Smooth muscle cell (in vitro differentiated cells): ENCODE measurements around the gene CHD3. TPM values are rescaled to one million over a fixed set of nuclear protein-coding genes. Genes with fewer than 3 reads are reported as not detected.

Experiments used
- DNase-seq: peaks from one replicate; lab custom pipeline; 2025; ENCODE audit not compliant: unreplicated experiment; lab: John Stamatoyannopoulos, UW
- H2AFZ ChIP-seq: fragments of 200-600 bp; sonication (generic); 2 replicates; pipeline ENCODE4 v1.6.0; 2016; ENCODE audit warnings: antibody characterized with exemption, low read depth, mild to moderate bottlenecking
- H3F3A ChIP-seq: fragments of 200-600 bp; sonication (generic); 2 replicates; pipeline ENCODE4 v1.6.0; 2017; ENCODE audit warnings: antibody characterized with exemption, low read depth
- H3K27ac ChIP-seq: fragments of 200-600 bp; sonication (generic); 2 replicates; pipeline ENCODE4 v1.5.1; 2016; ENCODE audit warnings: low read depth, mild to moderate bottlenecking
- H3K27me3 ChIP-seq: fragments of 200-600 bp; sonication (generic); 2 replicates; pipeline ENCODE4 v1.6.1; 2016; ENCODE audit warnings: low read depth, mild to moderate bottlenecking
- H3K36me3 ChIP-seq: fragments of 200-600 bp; sonication (generic); 2 replicates; pipeline ENCODE4 v1.5.1; 2016; ENCODE audit warnings: low read depth
- H3K4me1 ChIP-seq: fragments of 200-600 bp; sonication (generic); 2 replicates; pipeline ENCODE4 v1.5.1; 2016; ENCODE audit warnings: low read depth
- H3K4me2 ChIP-seq: fragments of 200-600 bp; sonication (generic); 2 replicates; pipeline ENCODE4 v1.6.0; 2016; ENCODE audit warnings: mild to moderate bottlenecking
- H3K4me3 ChIP-seq: fragments of 200-600 bp; sonication (generic); 2 replicates; pipeline ENCODE4 v1.5.1; 2016; ENCODE audit warnings: mild to moderate bottlenecking
- H3K79me2 ChIP-seq: fragments of 200-600 bp; sonication (generic); 2 replicates; pipeline ENCODE4 v1.6.0; 2016; ENCODE audit warnings: low read depth, mild to moderate bottlenecking
- H3K9ac ChIP-seq: fragments of 200-600 bp; sonication (generic); 2 replicates; pipeline ENCODE4 v1.6.0; 2016; ENCODE audit warnings: low read depth
- H3K9me3 ChIP-seq: fragments of 200-600 bp; sonication (generic); replicated peaks from 2 replicates; pipeline ENCODE4 v1.5.1; 2016; ENCODE audit warnings: low read depth
- H4K20me1 ChIP-seq: fragments of 200-600 bp; sonication (generic); 2 replicates; pipeline ENCODE4 v1.6.0; 2016; ENCODE audit warnings: low read depth
- WGBS: methylation state at CpG from one replicate; pipeline ENCODE4 v1.1.7; 2016; ENCODE audit warnings: low lambda C conversion rate; 5-methylcytosine and 5-hydroxymethylcytosine counted together
- polyA plus RNA-seq: library from polyadenylated mRNA; unstranded; fragments of >200 nt; fragmentation: Nextera tagmentation; extraction: Ambion mirVana; gene quantifications from 2 replicates; pipeline ENCODE4 v1.2.1, GENCODE V29; 2016
- total RNA-seq: library from RNA; depleted of rRNA; stranded (reverse); fragments of >200 nt; gene quantifications from 2 replicates; pipeline ENCODE4 v1.2.3, GENCODE V29; 2014
- TF ChIP-seq, protein P1 (sequence below): fragments of 200-600 bp; sonication (generic); IDR thresholded peaks from 2 replicates; pipeline ENCODE4 v1.5.1; 2017; ENCODE audit warnings: borderline replicate concordance, mild to moderate bottlenecking, antibody characterized with exemption; ENCODE audit not compliant: insufficient read depth, poor library complexity, severe bottlenecking

CHD3 gene
- total and polyA plus RNA-seq, 2 experiments from 2014 or later, result 16.3 to 34.9 TPM

DNA sequence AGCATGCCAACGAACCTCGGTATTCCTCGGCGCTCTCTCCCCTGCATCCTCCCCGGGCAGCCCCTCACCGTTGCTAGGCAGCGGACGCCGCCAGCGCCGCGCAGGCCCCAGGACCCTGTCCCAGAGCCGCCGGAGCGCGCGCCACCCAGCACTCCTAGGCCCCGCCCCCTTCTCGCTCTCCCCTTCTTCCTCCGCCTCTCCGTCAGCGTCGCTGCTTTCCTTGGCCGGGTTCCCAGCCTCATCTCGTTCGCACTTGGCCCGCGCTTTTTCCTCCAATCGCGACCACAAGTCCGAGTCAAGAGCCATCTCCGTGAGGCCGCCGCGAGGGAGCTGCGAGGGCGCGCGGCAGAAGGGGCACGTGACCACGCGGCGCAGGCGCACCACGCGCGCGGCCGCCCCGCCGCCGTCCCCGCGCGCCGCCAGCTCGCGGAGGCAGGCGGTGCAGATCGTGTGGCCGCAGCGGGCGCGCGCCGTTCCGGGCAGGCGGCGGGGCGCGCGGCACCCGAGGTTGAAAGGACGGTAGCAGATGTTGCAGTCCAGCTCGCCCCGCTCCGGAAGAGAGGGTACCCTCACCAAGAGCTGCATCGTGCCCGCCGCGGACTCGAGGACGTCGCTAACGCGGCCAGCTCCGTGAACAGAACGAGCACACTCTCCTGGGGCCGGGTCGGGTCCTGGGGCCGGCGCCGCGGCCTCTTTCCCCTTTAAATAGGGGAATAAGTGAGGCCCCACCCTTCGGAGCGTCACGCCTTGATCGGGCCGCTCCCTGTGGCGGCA, 27.2 kb downstream of the CHD3 start, which contains the start of gene RNF227:
TSS of gene RNF227 (minus strand) at position 679 of the 774 bp plus-strand sequence. CDS start at position 585, 94 bp downstream.
- H3K27ac ChIP-seq, result peak within 1 kb of the TSS; percentile 96
- H3K9ac ChIP-seq, result peak within 1 kb of the TSS; percentile 84
- H3K4me2 ChIP-seq, result peak within 1 kb of the TSS; percentile 82
- H3F3A ChIP-seq, result peaks cover 12% of the 10 kb centered on the region
- DNase-seq, result peak; percentile 86
- 1% methylated on average over 83 of the region's 100 CpGs for WGBS
- H2AFZ ChIP-seq, result peak within 1 kb of the TSS; percentile 81
- no peaks in the 10 kb centered on the region for H3K27me3 ChIP-seq
- H3K36me3 ChIP-seq, result no peaks in the 10 kb centered on the region
- H3K79me2 ChIP-seq, result no peaks in the 10 kb centered on the region
- TF ChIP-seq, protein P1, sequence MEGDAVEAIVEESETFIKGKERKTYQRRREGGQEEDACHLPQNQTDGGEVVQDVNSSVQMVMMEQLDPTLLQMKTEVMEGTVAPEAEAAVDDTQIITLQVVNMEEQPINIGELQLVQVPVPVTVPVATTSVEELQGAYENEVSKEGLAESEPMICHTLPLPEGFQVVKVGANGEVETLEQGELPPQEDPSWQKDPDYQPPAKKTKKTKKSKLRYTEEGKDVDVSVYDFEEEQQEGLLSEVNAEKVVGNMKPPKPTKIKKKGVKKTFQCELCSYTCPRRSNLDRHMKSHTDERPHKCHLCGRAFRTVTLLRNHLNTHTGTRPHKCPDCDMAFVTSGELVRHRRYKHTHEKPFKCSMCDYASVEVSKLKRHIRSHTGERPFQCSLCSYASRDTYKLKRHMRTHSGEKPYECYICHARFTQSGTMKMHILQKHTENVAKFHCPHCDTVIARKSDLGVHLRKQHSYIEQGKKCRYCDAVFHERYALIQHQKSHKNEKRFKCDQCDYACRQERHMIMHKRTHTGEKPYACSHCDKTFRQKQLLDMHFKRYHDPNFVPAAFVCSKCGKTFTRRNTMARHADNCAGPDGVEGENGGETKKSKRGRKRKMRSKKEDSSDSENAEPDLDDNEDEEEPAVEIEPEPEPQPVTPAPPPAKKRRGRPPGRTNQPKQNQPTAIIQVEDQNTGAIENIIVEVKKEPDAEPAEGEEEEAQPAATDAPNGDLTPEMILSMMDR, result no peak
- no peaks in the 10 kb centered on the region for H4K20me1 ChIP-seq
- peak within 1 kb of the TSS; percentile 46 for H3K4me3 ChIP-seq
- no peaks in the 10 kb centered on the region for H3K9me3 ChIP-seq
- peaks cover 7% of the 10 kb centered on the region for H3K4me1 ChIP-seq

DNA sequence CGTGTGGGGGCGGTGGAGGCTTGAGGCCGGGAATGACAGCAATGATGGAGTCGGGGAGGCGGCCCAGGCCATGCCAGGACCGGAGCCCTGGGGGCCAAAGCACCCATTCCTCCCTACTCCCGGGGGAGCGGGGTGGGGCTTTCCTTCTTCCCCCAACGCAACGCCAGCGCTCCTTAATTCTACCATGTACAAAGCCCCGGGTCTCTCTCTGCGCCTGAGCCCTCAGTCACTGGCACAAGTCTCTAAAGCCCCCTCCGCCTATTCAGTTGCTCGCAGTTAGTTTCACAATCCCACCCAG, 27.7 kb downstream of the CHD3 start:
- Histone ChIP-seq H3K79me2 (no peaks in the 10 kb centered on the region), H3K27me3 (no peaks in the 10 kb centered on the region), H3K4me3 (peak overlapping the region; percentile 46), H4K20me1 (no peaks in the 10 kb centered on the region), H3K4me1 (peaks cover 7% of the 10 kb centered on the region), H3K36me3 (no peaks in the 10 kb centered on the region), H3K9ac (peak overlapping the region; percentile 84), H3K9me3 (no peaks in the 10 kb centered on the region), H3F3A (peaks cover 13% of the 10 kb centered on the region), H2AFZ (peak overlapping the region; percentile 81), H3K27ac (peak overlapping the region; percentile 96), H3K4me2 (peak overlapping the region; percentile 82)
- DNase-seq, result no peak
- TF ChIP-seq, protein P1, result no peak
- 51% methylated on average over 15 of the region's 15 CpGs for WGBS

DNA sequence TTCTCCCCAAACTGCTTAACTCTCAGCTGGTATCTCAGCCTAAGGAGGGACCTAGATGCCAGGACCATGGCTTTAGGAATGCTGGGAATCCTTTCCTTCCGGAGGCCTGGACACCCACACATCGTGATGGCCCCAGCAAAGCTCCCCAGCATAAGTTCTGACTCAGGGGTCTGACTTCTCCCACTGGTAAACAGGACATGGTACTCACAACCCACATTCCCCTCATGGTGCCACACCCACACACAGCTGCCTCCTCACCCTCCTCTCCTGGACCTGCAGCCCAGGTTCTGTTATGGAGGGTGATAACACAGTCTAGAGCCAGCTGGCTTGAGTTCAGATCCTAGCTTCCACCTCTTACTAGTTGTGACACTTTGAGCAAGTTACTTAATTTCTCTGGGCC, 28.2 kb downstream of the CHD3 start:
- Histone ChIP-seq H3K9me3 (no peaks in the 10 kb centered on the region), H3K4me2 (peak overlapping the region; percentile 82), H3K27me3 (no peaks in the 10 kb centered on the region), H2AFZ (no peak overlapping the region), H4K20me1 (no peaks in the 10 kb centered on the region), H3K27ac (peak overlapping the region; percentile 96), H3K4me1 (peaks cover 7% of the 10 kb centered on the region), H3K36me3 (no peaks in the 10 kb centered on the region), H3F3A (peaks cover 18% of the 10 kb centered on the region), H3K4me3 (peak overlapping the region; percentile 46), H3K9ac (peak overlapping the region; percentile 84), H3K79me2 (no peaks in the 10 kb centered on the region)
- TF ChIP-seq, protein P1, result no peak
- 14% methylated on average over 2 of the region's 2 CpGs for WGBS
- DNase-seq, result no peak
